Cardiac muscle cell (in vitro differentiated cells and primary cell): ENCODE results near the gene HECTD2. TPM values are rescaled to one million over a fixed set of nuclear protein-coding genes. Genes with fewer than 3 reads are reported as not detected.
"Not testable (repeated sequence)": the region's sequence is repeated elsewhere in the genome, so short reads cannot be mapped to it uniquely, and the experiment has no call there.

Source experiments
- DNase-seq, 2 donors: peaks; one replicate each; pipeline versions ENCODE4 v3.0.0 to v3.0.0-alpha.2; 2010 to 2017; ENCODE audit warnings: low read depth in 1 of 2, low spot score in 1 of 2
- H3K27ac ChIP-seq: fragments of 200-600 bp; sonication (generic); 2 replicates; pipeline ENCODE4 v1.5.1; 2016
- H3K27me3 ChIP-seq: fragments of 200-600 bp; sonication (generic); 2 replicates; pipeline ENCODE4 v1.6.0; 2016; ENCODE audit warnings: control low read depth
- H3K36me3 ChIP-seq: fragments of 200-600 bp; sonication (generic); 2 replicates; pipeline ENCODE4 v1.5.1; 2016; ENCODE audit warnings: control low read depth
- H3K4me1 ChIP-seq: fragments of 200-600 bp; sonication (generic); 2 replicates; pipeline ENCODE4 v1.8.1; 2017; ENCODE audit warnings: low read depth, mild to moderate bottlenecking, mixed run types
- H3K4me3 ChIP-seq: fragments of 200-600 bp; sonication (generic); 2 replicates; pipeline ENCODE4 v1.5.1; 2016; ENCODE audit warnings: mild to moderate bottlenecking
- H3K9me3 ChIP-seq: fragments of 200-600 bp; sonication (generic); 2 replicates; pipeline ENCODE4 v1.5.1; 2017; ENCODE audit warnings: low read depth, mild to moderate bottlenecking, control low read depth
- CTCF ChIP-seq: IDR thresholded peaks from 2 replicates; pipeline ENCODE4 v1.5.1; 2012; ENCODE audit warnings: low read depth, mild to moderate bottlenecking, low read length
- polyA plus RNA-seq: library from polyadenylated mRNA; unstranded; fragments of >200 nt; fragmentation: Nextera tagmentation; extraction: Ambion mirVana; gene quantifications from 2 replicates; pipeline ENCODE4 v1.2.1, GENCODE V29; 2016
- total RNA-seq: library from RNA; depleted of rRNA; stranded (reverse); fragments of >200 nt; gene quantifications from 2 replicates; pipeline ENCODE4 v1.2.3, GENCODE V29; 2016

Gene HECTD2
- total and polyA plus RNA-seq, 2 experiments from 2014 or later, result 6.7 to 8.5 TPM

- no peak for TF ChIP-seq CTCF
- Histone ChIP-seq H3K27ac (no peak overlapping the region), H3K36me3 (no peaks in the 10 kb centered on the region), H3K27me3 (no peaks in the 10 kb centered on the region), H3K4me3 (no peak overlapping the region), H3K9me3 (no peaks in the 10 kb centered on the region), H3K4me1 (peaks cover 16% of the 10 kb centered on the region)
- no peak for DNase-seq
These were observed 22.0 kb downstream of the HECTD2 start for GRCh38 chr10:91432175-91432574.

- no peaks in the 10 kb centered on the region for H3K36me3 ChIP-seq
- TF ChIP-seq CTCF, result no peak
- H3K9me3 ChIP-seq, result no peaks in the 10 kb centered on the region
- no peak overlapping the region for H3K27ac ChIP-seq
- no peaks in the 10 kb centered on the region for H3K27me3 ChIP-seq
- DNase-seq, result no peak
- H3K4me3 ChIP-seq, result no peak overlapping the region
- peaks cover 16% of the 10 kb centered on the region for H3K4me1 ChIP-seq
These were observed 23.5 kb downstream of the HECTD2 start for GRCh38 chr10:91433620-91434019.

- no peak for DNase-seq
- Histone ChIP-seq H3K4me1 (peaks cover 16% of the 10 kb centered on the region), H3K36me3 (no peaks in the 10 kb centered on the region), H3K27me3 (no peaks in the 10 kb centered on the region), H3K9me3 (no peaks in the 10 kb centered on the region), H3K4me3 (no peak overlapping the region), H3K27ac (no peak overlapping the region)
- TF ChIP-seq CTCF, result no peak
These were observed 23.9 kb downstream of the HECTD2 start for GRCh38 chr10:91434041-91434440.

GRCh38 chr10:91435241-91435640, 25.1 kb downstream of the HECTD2 start:
- Histone ChIP-seq H3K36me3 (no peaks in the 10 kb centered on the region), H3K27ac (no peak overlapping the region), H3K4me1 (peaks cover 16% of the 10 kb centered on the region), H3K9me3 (no peaks in the 10 kb centered on the region), H3K4me3 (no peak overlapping the region), H3K27me3 (no peaks in the 10 kb centered on the region)
- DNase-seq, result no peak
- no peak for TF ChIP-seq CTCF

GRCh38 chr10:91438228-91438627, 28.1 kb downstream of the HECTD2 start:
- DNase-seq, H3K9me3 ChIP-seq, H3K4me1 ChIP-seq, H3K36me3 ChIP-seq, H3K27me3 ChIP-seq, H3K4me3 ChIP-seq, H3K27ac ChIP-seq: not testable (repeated sequence)

- no peak overlapping the region for H3K27ac ChIP-seq
- H3K36me3 ChIP-seq, result no peaks in the 10 kb centered on the region
- no peaks in the 10 kb centered on the region for H3K9me3 ChIP-seq
- peaks cover 15% of the 10 kb centered on the region for H3K4me1 ChIP-seq
- no peak for TF ChIP-seq CTCF
- DNase-seq, result peak in 1 of 2 donors; percentile 25
- no peaks in the 10 kb centered on the region for H3K27me3 ChIP-seq
- H3K4me3 ChIP-seq, result no peak overlapping the region
These were observed 34.4 kb downstream of the HECTD2 start for GRCh38 chr10:91444211-91445182.
